ENCODE results near the gene TRPM2.

DNA sequence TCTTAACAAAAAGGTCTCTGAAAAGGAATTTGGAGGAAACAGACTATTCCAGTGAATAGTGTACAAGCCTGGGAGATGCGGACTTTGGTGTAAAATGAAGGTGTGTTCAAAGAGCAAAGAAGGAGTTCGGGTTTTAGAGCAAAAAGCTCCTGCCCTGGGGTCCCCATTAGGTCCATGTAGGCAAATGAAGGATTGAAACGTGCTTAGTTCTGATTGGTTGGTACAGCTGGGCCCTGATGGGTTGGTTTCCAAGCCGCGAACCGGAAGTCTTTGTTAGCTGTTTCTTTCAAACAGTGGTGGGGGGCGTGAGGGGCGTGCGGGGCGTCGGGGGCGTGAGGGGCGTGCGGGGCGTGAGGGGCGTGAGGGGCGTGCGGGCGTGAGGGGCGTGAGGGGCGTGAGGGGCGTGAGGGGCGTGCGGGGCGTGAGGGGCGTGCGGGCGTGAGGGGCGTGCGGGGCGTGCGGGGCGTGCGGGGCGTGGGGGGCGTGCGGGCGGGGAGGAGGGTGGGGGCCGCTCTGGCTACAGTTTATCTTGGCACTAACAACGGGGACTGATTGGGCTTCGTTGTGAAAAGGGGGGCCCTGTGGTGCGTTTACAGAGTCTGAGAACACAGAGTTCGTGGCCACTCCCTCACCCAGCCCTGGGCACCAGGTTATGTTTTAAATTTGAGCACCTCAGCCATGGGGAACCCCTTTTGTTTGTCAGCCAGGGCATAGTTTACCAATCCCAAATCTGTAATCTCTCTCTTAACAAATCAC, 131.3 kb downstream of the TRPM2 start:
- TF ChIP-seq, protein P1, sequence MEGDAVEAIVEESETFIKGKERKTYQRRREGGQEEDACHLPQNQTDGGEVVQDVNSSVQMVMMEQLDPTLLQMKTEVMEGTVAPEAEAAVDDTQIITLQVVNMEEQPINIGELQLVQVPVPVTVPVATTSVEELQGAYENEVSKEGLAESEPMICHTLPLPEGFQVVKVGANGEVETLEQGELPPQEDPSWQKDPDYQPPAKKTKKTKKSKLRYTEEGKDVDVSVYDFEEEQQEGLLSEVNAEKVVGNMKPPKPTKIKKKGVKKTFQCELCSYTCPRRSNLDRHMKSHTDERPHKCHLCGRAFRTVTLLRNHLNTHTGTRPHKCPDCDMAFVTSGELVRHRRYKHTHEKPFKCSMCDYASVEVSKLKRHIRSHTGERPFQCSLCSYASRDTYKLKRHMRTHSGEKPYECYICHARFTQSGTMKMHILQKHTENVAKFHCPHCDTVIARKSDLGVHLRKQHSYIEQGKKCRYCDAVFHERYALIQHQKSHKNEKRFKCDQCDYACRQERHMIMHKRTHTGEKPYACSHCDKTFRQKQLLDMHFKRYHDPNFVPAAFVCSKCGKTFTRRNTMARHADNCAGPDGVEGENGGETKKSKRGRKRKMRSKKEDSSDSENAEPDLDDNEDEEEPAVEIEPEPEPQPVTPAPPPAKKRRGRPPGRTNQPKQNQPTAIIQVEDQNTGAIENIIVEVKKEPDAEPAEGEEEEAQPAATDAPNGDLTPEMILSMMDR (IDR thresholded peaks at IDR 0.05; ENCODE audit: borderline replicate concordance, extremely low read depth, low read length, poor library complexity, severe bottlenecking), result no peak
- TF ChIP-seq EZH2 (IDR thresholded peaks at IDR 0.05; ENCODE audit: borderline replicate concordance, low read depth, low read length, severe bottlenecking), result no peak

Measured in DND-41 (cell line).